ENCODE results near the gene SELENON.
A peak's percentile ranks its signal among the peaks of the same experiment; 100 is the strongest.

SELENON gene

DNA sequence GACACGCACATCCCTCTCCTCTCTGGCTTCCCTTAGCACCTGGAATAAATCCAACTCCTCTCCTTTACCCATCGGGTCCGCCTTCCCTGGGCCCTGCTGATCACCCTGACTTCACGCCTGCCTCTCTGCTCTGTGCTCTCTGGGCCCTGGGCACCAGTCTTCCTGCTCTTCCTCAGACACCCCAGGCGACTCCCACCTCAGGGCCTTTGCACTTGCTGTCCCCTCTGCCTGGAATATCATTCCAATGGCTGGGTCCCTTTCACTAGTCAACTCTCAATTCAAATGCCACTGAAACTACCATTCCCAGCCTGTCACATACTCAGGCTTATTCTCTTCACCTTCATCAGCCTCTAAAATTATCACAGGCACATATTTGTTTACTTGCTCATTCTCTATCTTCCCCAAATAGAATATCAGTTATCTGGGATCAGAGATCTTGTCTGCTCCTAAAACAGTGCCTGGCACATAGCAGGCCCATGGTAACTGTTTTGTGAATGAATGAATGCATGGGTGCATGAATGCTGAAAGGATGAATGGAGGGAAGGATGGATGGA lies 27.2 kb upstream of the SELENON start:
- Histone ChIP-seq H3K27me3 (ENCODE audit: insufficient read depth, low read length) (no peaks in the 10 kb centered on the region), H3K36me3 (ENCODE audit: insufficient read depth, low read depth, low read length) (no peaks in the 10 kb centered on the region), H3K4me1 (ENCODE audit: insufficient read depth, low read length) (no peaks in the 10 kb centered on the region), H3K4me3 (ENCODE audit: low read length) (no peak overlapping the region), H3K9me3 (ENCODE audit: insufficient read depth, low read depth, low read length) (no peaks in the 10 kb centered on the region), H3K9ac (ENCODE audit: low read depth, low read length) (no peak overlapping the region), H3K27ac (ENCODE audit: low read length) (no peak overlapping the region)

GRCh38 chr1:25773441-25774125 lies 26.4 kb upstream of the SELENON start:
- H3K4me1 ChIP-seq (ENCODE audit: insufficient read depth, low read length): no peaks in the 10 kb centered on the region
- no peak overlapping the region for H3K27ac ChIP-seq (ENCODE audit: low read length)
- no peaks in the 10 kb centered on the region for H3K9me3 ChIP-seq (ENCODE audit: insufficient read depth, low read depth, low read length)
- H3K9ac ChIP-seq (ENCODE audit: low read depth, low read length): no peak overlapping the region
- no peak overlapping the region for H3K4me3 ChIP-seq (ENCODE audit: low read length)
- H3K27me3 ChIP-seq (ENCODE audit: insufficient read depth, low read length): no peaks in the 10 kb centered on the region
- H3K36me3 ChIP-seq (ENCODE audit: insufficient read depth, low read depth, low read length): no peaks in the 10 kb centered on the region

DNA sequence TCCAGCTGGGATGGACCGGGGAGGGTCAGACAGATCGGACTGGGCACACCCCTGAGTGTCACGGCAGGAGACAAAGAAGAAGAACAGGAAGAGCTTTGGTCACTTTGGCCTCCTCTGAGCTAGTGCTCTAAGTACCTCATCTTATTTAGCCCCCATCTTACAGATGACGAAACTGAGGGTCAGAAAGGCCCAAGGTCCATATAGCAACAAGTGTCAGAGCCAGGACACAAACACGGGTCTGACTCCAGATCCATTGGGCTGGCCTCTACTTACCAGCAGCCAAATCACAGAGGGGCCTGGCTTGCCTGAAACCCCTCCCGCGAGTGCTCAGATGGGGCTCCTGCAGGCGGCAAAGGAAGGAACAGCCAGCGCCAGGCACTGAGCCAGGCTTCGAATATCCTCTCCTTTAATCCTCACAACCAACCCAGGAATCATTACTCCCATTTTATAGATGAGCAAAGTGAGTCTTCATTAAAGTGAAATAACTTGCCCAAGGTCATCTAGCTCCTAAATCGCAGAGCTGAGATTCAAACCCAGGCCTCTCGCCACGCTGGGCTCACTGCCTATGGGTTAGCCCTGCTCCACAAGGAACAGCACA lies 25.7 kb upstream of the SELENON start:
- no peaks in the 10 kb centered on the region for H3K27me3 ChIP-seq (ENCODE audit: insufficient read depth, low read length)
- H3K9ac ChIP-seq (ENCODE audit: low read depth, low read length): no peak overlapping the region
- H3K4me3 ChIP-seq (ENCODE audit: low read length): no peak overlapping the region
- no peaks in the 10 kb centered on the region for H3K36me3 ChIP-seq (ENCODE audit: insufficient read depth, low read depth, low read length)
- peaks cover under 1% of the 10 kb centered on the region; the same call in 1 of the 2 replicates for H3K4me1 ChIP-seq (ENCODE audit: insufficient read depth, low read length)
- H3K27ac ChIP-seq (ENCODE audit: low read length): no peak overlapping the region
- H3K9me3 ChIP-seq (ENCODE audit: insufficient read depth, low read depth, low read length): no peaks in the 10 kb centered on the region

DNA sequence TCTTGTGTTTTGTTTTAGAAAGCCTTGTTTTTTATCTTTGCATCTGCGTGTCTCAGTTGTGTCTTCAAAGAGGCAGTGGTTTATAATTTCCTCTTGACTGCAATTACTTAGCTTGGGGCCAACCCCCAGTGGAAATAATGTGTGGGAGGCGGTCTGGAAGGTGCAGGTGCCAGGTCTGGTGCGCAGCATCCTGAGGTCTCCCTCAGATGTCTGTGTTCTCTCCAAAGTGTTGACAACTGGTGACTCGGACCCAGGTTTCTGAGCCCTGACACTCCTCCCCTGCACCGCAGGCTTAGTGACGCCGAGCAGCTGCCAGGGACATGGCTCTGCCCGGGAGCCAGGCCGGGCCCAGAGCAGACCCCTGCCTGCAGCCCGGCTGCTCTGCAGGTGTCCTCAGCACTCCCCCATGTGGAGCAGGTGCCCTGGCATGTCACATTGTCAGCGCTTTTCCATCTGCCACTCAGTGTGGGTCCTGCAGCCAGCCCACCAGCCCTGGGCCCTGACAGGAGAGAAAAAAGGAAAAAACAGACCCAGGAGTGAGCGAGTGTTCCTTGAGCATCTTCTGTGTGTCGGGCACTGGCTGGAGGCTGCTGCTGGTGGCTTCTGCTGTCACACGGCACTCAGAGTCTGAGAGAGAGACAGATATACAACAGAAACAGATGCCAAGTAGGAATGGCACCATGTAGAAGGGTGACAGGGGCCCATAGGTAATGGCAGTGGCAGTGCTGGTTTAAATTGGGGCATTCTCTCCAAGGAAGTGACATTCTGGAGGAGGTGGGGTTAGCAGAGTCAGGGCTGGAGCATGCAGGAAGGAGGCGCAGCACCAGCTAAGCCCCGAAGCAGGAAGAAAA lies 24.8 kb upstream of the SELENON start:
- Histone ChIP-seq H3K4me1 (ENCODE audit: insufficient read depth, low read length) (peaks cover 9% of the 10 kb centered on the region), H3K27ac (ENCODE audit: low read length) (no peak overlapping the region), H3K9me3 (ENCODE audit: insufficient read depth, low read depth, low read length) (no peaks in the 10 kb centered on the region), H3K27me3 (ENCODE audit: insufficient read depth, low read length) (no peaks in the 10 kb centered on the region), H3K4me3 (ENCODE audit: low read length) (no peak overlapping the region), H3K9ac (ENCODE audit: low read depth, low read length) (no peak overlapping the region), H3K36me3 (ENCODE audit: insufficient read depth, low read depth, low read length) (no peaks in the 10 kb centered on the region)

GRCh38 chr1:25779388-25779787 lies 20.6 kb upstream of the SELENON start:
- no peak overlapping the region for H3K27ac ChIP-seq (ENCODE audit: low read length)
- H3K9ac ChIP-seq (ENCODE audit: low read depth, low read length): 0 out of 2 replicates have a peak overlapping the region, but pooled peaks have one; percentile 1
- H3K4me3 ChIP-seq (ENCODE audit: low read length): no peak overlapping the region
- no peaks in the 10 kb centered on the region for H3K9me3 ChIP-seq (ENCODE audit: insufficient read depth, low read depth, low read length)
- peaks cover 17% of the 10 kb centered on the region for H3K4me1 ChIP-seq (ENCODE audit: insufficient read depth, low read length)
- H3K27me3 ChIP-seq (ENCODE audit: insufficient read depth, low read length): no peaks in the 10 kb centered on the region
- H3K36me3 ChIP-seq (ENCODE audit: insufficient read depth, low read depth, low read length): no peaks in the 10 kb centered on the region

DNA sequence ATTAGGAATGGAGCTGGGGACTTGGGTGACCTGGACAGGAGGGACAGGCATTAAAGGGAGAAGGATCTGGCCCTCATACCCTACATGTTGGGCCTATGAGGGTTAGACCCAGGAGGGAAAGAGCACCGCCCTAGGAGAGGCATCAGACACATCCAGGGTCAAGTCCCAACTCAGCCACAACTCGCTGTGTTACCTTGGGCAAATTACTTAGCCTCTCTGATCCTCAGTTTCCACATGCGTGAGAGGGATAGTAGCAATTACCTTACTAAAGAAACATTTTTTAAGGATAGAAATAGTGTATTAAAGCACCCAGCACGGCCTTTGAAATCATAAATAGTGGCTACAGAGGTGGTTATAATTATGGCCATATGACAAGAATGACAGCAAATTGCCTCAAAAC lies 20.1 kb upstream of the SELENON start:
- Histone ChIP-seq H3K36me3 (ENCODE audit: insufficient read depth, low read depth, low read length) (no peaks in the 10 kb centered on the region), H3K9me3 (ENCODE audit: insufficient read depth, low read depth, low read length) (no peaks in the 10 kb centered on the region), H3K9ac (ENCODE audit: low read depth, low read length) (0 out of 2 replicates have a peak overlapping the region, but pooled peaks have one; percentile 1), H3K4me1 (ENCODE audit: insufficient read depth, low read length) (peaks cover 17% of the 10 kb centered on the region), H3K4me3 (ENCODE audit: low read length) (no peak overlapping the region), H3K27me3 (ENCODE audit: insufficient read depth, low read length) (no peaks in the 10 kb centered on the region), H3K27ac (ENCODE audit: low read length) (no peak overlapping the region)

DNA sequence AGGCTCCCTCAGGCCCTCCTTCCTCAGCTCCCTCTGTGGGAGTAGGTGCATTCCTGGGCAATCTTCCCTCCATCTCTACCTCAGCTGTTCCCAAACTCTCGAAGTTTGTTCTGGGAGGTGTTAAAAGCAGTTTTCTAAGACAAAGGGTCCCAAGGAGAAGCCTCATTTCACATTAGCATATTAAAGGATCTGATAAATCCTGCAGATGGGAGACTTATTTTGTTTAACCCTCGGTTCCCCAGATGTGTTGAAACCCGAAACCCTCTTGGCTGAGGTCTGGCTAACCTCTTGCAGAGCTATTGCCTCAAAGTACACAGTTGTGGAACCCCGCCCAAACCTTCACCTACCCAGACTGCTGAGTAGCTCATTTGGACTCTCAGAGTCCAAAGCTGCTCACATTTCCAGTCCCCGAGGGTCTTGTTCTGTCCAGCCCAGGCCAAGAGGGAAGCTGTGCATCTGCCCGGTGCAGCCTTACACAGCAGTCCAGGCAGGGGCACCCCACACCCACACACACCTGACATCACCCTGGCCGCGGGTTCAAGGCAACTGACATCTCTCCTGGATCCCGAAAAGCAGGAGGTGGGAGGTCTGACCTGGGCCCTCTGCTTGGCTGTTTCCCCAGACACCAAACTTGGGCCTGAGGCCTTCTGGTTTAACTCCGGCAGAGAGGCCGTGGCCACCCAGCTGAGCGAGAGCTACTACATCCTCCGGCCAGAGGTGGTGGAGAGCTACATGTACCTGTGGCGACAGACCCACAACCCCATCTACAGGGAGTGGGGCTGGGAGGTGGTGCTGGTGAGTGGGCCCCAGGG lies 19.5 kb upstream of the SELENON start:
- no peak overlapping the region for H3K27ac ChIP-seq (ENCODE audit: low read length)
- no peak overlapping the region; the same call in 1 of the 2 replicates for H3K9ac ChIP-seq (ENCODE audit: low read depth, low read length)
- H3K4me1 ChIP-seq (ENCODE audit: insufficient read depth, low read length): peaks cover 17% of the 10 kb centered on the region
- no peak overlapping the region for H3K4me3 ChIP-seq (ENCODE audit: low read length)
- H3K36me3 ChIP-seq (ENCODE audit: insufficient read depth, low read depth, low read length): no peaks in the 10 kb centered on the region
- H3K27me3 ChIP-seq (ENCODE audit: insufficient read depth, low read length): no peaks in the 10 kb centered on the region
- H3K9me3 ChIP-seq (ENCODE audit: insufficient read depth, low read depth, low read length): no peaks in the 10 kb centered on the region

- H3K9me3 ChIP-seq (ENCODE audit: insufficient read depth, low read depth, low read length): no peaks in the 10 kb centered on the region
- H3K4me3 ChIP-seq (ENCODE audit: low read length): no peak overlapping the region
- H3K9ac ChIP-seq (ENCODE audit: low read depth, low read length): no peak overlapping the region; the same call in 1 of the 2 replicates
These were observed 18.9 kb upstream of the SELENON start for GRCh38 chr1:25781130-25781433.

DNA sequence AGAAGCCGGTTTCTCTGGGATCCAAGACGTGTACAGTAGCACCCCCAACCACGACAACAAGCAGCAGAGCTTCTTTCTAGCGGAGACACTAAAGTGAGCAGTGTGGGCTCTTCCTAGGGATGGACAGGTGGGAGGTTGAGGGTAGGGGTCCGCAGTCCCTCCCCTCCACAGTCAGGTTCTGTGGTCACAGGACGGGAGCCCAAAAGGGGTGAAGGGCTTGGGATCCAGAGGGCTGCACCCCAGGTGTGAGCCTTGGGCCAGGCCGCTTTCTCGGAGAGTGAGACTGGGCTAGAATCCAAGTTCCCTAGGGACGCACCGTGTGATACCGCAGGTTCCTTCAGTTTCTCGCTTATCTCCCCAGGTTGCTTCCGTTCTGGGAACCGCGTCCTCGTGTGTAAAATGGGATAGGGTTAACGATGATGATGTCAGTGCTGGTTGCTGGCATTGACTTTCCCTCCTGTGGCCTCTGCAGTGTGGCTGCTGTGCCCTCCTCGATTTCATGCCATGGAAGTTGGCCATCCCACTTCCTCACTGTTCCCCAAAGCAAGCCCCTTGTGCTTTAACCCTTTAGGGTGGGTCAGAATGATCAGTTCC lies 17.3 kb upstream of the SELENON start:
- no peak overlapping the region for H3K27ac ChIP-seq (ENCODE audit: low read length)

More at GRCh38 chr1:25781130-25781433, 18.9 kb upstream of the SELENON start:
- Histone ChIP-seq H3K36me3 (ENCODE audit: insufficient read depth, low read depth, low read length) (no peaks in the 10 kb centered on the region), H3K4me1 (ENCODE audit: insufficient read depth, low read length) (peaks cover 17% of the 10 kb centered on the region), H3K27ac (ENCODE audit: low read length) (no peak overlapping the region), H3K27me3 (ENCODE audit: insufficient read depth, low read length) (no peaks in the 10 kb centered on the region)

GRCh38 chr1:25784575-25785051 lies 15.4 kb upstream of the SELENON start:
- H3K9me3 ChIP-seq (ENCODE audit: insufficient read depth, low read depth, low read length): no peaks in the 10 kb centered on the region
- no peaks in the 10 kb centered on the region for H3K36me3 ChIP-seq (ENCODE audit: insufficient read depth, low read depth, low read length)
- H3K4me3 ChIP-seq (ENCODE audit: low read length): no peak overlapping the region
- H3K27me3 ChIP-seq (ENCODE audit: insufficient read depth, low read length): no peaks in the 10 kb centered on the region
- H3K9ac ChIP-seq (ENCODE audit: low read depth, low read length): no peak overlapping the region
- H3K27ac ChIP-seq (ENCODE audit: low read length): no peak overlapping the region
- H3K4me1 ChIP-seq (ENCODE audit: insufficient read depth, low read length): peaks cover 14% of the 10 kb centered on the region

More for the DNA sequence above, 17.3 kb upstream of the SELENON start:
- H3K27me3 ChIP-seq (ENCODE audit: insufficient read depth, low read length): no peaks in the 10 kb centered on the region
- H3K4me1 ChIP-seq (ENCODE audit: insufficient read depth, low read length): peaks cover 17% of the 10 kb centered on the region
- H3K36me3 ChIP-seq (ENCODE audit: insufficient read depth, low read depth, low read length): no peaks in the 10 kb centered on the region
- no peak overlapping the region for H3K4me3 ChIP-seq (ENCODE audit: low read length)
- no peak overlapping the region for H3K9ac ChIP-seq (ENCODE audit: low read depth, low read length)
- no peaks in the 10 kb centered on the region for H3K9me3 ChIP-seq (ENCODE audit: insufficient read depth, low read depth, low read length)
